MCF 10A (cell line): ENCODE measurements around the gene IGSF9B. TPM values are rescaled to one million over a fixed set of nuclear protein-coding genes. Genes with fewer than 3 reads are reported as not detected.

Experiments used
- BruUV-seq: library from RNA; stranded (reverse); fragments of 400-500 nt; replicated peaks from 2 replicates; lab custom pipeline; 2021; lab: Mats Ljungman, UMichigan
- CTCF ChIA-PET: fragments of 300-600 bp; sonication (Branson Sonifier 250); formaldehyde crosslinking; extraction: SDS; loops from one replicate; lab custom pipeline; 2021; ENCODE audit warnings: antibody characterized with exemption, inconsistent platforms; lab: Yijun Ruan, JAX
- POLR2A ChIA-PET: fragments of 300-600, 350-650 bp; sonication (Branson Sonifier 250); formaldehyde crosslinking; extraction: SDS; loops from one replicate; lab custom pipeline; 2020; ENCODE audit warnings: antibody characterized with exemption, inconsistent platforms; lab: Yijun Ruan, JAX
- DNase-seq: peaks from one replicate; pipeline ENCODE4 v3.0.0-alpha.2; 2018; ENCODE audit not compliant: unreplicated experiment
- H3K27ac Mint-ChIP-seq: one replicate; pipeline ENCODE4 v1.8.0; 2022; ENCODE audit warnings: mild to moderate bottlenecking, low read depth, mixed read lengths; ENCODE audit not compliant: unreplicated experiment
- H3K27me3 Mint-ChIP-seq: one replicate; pipeline ENCODE4 v1.8.0; 2022; ENCODE audit warnings: mixed read lengths; ENCODE audit not compliant: insufficient read depth, unreplicated experiment
- H3K36me3 Mint-ChIP-seq: one replicate; pipeline ENCODE4 v1.8.0; 2022; ENCODE audit warnings: mild to moderate bottlenecking, moderate library complexity, mixed read lengths; ENCODE audit not compliant: insufficient read depth, unreplicated experiment
- H3K4me1 Mint-ChIP-seq: one replicate; pipeline ENCODE4 v1.8.0; 2022; ENCODE audit warnings: mixed read lengths; ENCODE audit not compliant: insufficient read depth, unreplicated experiment
- H3K4me3 Mint-ChIP-seq: one replicate; pipeline ENCODE4 v1.8.0; 2022; ENCODE audit warnings: mild to moderate bottlenecking, moderate library complexity, mixed read lengths; ENCODE audit not compliant: unreplicated experiment
- H3K9me3 Mint-ChIP-seq: one replicate; pipeline ENCODE4 v1.8.0; 2022; ENCODE audit warnings: mixed read lengths; ENCODE audit not compliant: unreplicated experiment
- intact Hi-C: fragments of 100-400 bp; cut with micrococcal nuclease; formaldehyde crosslinking; loops from 2 replicates; pipeline ENCODE4 v1.14.1; 2022
- total RNA-seq: library from RNA; stranded (reverse); gene quantifications from 2 replicates; pipeline ENCODE4 v1.2.3, GENCODE V29; 2022
- TF ChIP-seq, protein P1 (sequence below): fragments of 200-600 bp; IDR thresholded peaks from one replicate; pipeline ENCODE4 v1.8.0; 2022; ENCODE audit warnings: antibody characterized with exemption, mild to moderate bottlenecking; ENCODE audit not compliant: unreplicated experiment

IGSF9B gene
- total RNA-seq, 1 experiment from 2014 or later = 13.9 TPM

GRCh38 chr11:133889893-133890292 lies 66.9 kb downstream of the IGSF9B start:
- no peak overlapping the region for H3K4me3 Mint-ChIP-seq

GRCh38 chr11:133889188-133889587 lies 67.6 kb downstream of the IGSF9B start:
- H3K36me3 Mint-ChIP-seq = no peaks in the 10 kb centered on the region
- TF ChIP-seq, protein P1, sequence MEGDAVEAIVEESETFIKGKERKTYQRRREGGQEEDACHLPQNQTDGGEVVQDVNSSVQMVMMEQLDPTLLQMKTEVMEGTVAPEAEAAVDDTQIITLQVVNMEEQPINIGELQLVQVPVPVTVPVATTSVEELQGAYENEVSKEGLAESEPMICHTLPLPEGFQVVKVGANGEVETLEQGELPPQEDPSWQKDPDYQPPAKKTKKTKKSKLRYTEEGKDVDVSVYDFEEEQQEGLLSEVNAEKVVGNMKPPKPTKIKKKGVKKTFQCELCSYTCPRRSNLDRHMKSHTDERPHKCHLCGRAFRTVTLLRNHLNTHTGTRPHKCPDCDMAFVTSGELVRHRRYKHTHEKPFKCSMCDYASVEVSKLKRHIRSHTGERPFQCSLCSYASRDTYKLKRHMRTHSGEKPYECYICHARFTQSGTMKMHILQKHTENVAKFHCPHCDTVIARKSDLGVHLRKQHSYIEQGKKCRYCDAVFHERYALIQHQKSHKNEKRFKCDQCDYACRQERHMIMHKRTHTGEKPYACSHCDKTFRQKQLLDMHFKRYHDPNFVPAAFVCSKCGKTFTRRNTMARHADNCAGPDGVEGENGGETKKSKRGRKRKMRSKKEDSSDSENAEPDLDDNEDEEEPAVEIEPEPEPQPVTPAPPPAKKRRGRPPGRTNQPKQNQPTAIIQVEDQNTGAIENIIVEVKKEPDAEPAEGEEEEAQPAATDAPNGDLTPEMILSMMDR = no peak
- BruUV-seq = no TSS peak
- H3K27me3 Mint-ChIP-seq = peaks cover 66% of the 10 kb centered on the region
- no peak overlapping the region for H3K4me3 Mint-ChIP-seq
- H3K9me3 Mint-ChIP-seq = no peaks in the 10 kb centered on the region
- intact Hi-C loops = no loop called here
- DNase-seq = no peak
- ChIA-PET CTCF (no interaction called here), POLR2A (no interaction called here)
- no peaks in the 10 kb centered on the region for H3K4me1 Mint-ChIP-seq
- no peak overlapping the region for H3K27ac Mint-ChIP-seq

More at GRCh38 chr11:133889893-133890292, 66.9 kb downstream of the IGSF9B start:
- Mint-ChIP-seq H3K27ac (no peak overlapping the region), H3K9me3 (no peaks in the 10 kb centered on the region), H3K27me3 (peaks cover 66% of the 10 kb centered on the region), H3K4me1 (no peaks in the 10 kb centered on the region), H3K36me3 (no peaks in the 10 kb centered on the region)
- intact Hi-C loops = no loop called here
- no TSS peak for BruUV-seq
- TF ChIP-seq, protein P1 = no peak
- ChIA-PET POLR2A (no interaction called here), CTCF (no interaction called here)
- DNase-seq = no peak

DNA sequence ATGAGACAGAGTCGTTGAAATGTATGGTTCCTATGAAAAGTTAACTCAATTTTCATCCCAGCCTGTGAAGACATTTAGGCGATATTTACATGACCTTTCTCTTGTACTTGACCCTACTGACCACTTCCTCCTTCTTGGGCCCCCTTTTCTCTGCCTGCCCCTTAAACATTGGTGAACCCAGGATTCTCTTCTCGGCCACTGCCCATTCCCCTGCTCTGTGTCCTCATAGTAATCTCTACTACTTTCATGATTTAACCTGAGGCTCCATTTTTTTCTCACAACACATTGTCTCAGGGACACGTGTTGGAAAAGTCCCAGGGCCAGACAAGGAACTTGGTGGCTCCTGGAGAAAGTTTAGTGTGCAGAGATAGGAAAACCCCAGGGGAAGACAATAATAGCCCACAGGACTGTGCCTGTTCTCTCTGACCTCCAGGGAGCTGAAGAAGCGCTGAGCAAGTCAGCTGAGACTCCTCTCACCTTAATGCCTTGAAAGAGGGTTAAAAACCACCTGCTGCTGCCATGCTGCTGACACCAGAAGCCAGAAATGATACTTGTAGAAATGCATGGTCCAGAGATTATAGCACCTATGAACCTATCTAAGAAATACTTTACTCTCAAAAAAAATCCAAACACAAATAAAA lies 69.0 kb downstream of the IGSF9B start:
- intact Hi-C loops = no loop called here

DNA sequence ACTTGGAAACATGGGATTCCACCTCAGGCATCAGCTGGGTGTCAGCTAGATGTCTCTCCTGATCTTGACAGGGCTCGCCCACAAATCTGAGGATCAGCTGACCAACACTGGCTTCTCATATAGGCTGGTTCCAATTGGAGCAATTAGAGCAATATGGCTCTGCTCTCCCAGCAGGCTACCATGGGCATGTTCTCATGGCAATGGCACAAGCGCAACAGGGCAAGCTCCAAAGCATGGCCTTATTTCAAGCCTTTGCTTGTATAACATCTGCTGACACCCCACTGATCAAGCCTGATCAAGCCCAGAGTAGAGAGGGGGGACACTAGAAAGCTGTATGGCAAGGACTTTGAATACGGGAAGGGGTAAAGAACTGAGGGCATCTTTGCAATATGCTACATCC lies 70.7 kb downstream of the IGSF9B start:
- no peak for DNase-seq
- no TSS peak for BruUV-seq
- intact Hi-C loops = no loop called here
- CTCF ChIA-PET = no interaction called here
- POLR2A ChIA-PET = interaction anchor here (0.7 kb wide), 1 partner anchor 43 kb away, joined by 3 read pairs; no protein-coding TSS in a partner anchor
- Mint-ChIP-seq H3K27ac (no peak overlapping the region), H3K27me3 (peaks cover 47% of the 10 kb centered on the region), H3K9me3 (peaks cover 6% of the 10 kb centered on the region), H3K4me3 (no peak overlapping the region), H3K4me1 (no peaks in the 10 kb centered on the region), H3K36me3 (no peaks in the 10 kb centered on the region)
- TF ChIP-seq, protein P1 = no peak

More for the DNA sequence above, 69.0 kb downstream of the IGSF9B start:
- no peak for DNase-seq
- CTCF ChIA-PET = no interaction called here
- no peaks in the 10 kb centered on the region for H3K36me3 Mint-ChIP-seq
- no peak overlapping the region for H3K27ac Mint-ChIP-seq
- no peaks in the 10 kb centered on the region for H3K9me3 Mint-ChIP-seq
- H3K4me1 Mint-ChIP-seq = no peaks in the 10 kb centered on the region
- TF ChIP-seq, protein P1 = no peak
- BruUV-seq = no TSS peak
- H3K4me3 Mint-ChIP-seq = no peak overlapping the region
- POLR2A ChIA-PET = no interaction called here
- H3K27me3 Mint-ChIP-seq = peaks cover 65% of the 10 kb centered on the region
